Superior temporal gyrus (tissue), 1 donor: ENCODE results near the gene SYPL1.

Experiments
- DNase-seq: peaks from one replicate; pipeline ENCODE4 v3.0.0-alpha.2; 2016; ENCODE audit errors: extremely low spot score

The SYPL1 gene

DNA sequence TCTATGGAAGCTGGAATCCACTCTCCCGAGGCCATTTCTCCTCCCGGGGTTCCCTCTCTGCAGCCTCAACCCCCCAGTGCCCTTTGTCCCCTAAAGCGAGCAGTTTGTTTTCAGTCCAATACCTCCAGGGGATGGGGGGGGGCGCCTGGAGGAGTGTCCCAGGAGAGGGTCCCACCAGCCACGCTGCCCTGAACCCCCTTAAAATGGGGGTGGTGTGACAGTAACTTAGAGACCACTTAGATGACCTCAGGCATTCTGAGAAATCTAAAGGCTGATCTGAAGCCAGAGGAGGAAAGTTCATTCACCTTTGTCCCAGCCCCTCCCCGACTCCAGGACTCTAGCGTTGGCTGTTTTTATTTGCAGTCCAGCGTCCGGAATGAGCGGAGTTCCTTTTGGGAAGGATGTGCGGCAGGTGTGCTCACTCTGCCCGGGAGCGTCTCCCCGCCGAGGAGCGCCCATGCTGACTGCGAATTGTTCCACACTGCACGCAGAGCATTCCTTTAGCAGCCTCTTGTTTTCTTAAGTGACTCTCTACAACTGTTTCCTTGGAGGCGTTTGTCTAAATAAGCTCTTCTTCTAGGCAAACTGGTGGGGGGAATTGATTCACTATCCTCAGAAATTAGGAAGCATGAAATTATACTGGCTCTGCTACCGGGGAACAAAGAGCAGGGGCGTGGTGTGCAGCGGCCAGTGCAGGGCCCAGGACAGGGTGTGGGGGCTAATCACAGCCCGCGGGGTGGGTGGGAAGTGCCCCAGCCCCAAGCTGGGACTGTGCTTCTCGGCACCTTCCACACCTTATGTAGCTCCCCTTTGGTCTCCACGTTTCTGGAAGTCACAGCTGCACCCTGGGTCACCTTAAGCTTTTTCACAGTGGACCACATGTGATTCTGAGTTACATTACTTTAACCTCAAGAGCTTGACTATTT, 46.3 kb downstream of the SYPL1 start:
- DNase-seq: no peak

- peak; percentile 81 for DNase-seq
Observed at GRCh38 chr7:106064771-106065574, 47.1 kb downstream of the SYPL1 start.

GRCh38 chr7:106064316-106064715, 47.8 kb downstream of the SYPL1 start:
- DNase-seq: no peak

DNA sequence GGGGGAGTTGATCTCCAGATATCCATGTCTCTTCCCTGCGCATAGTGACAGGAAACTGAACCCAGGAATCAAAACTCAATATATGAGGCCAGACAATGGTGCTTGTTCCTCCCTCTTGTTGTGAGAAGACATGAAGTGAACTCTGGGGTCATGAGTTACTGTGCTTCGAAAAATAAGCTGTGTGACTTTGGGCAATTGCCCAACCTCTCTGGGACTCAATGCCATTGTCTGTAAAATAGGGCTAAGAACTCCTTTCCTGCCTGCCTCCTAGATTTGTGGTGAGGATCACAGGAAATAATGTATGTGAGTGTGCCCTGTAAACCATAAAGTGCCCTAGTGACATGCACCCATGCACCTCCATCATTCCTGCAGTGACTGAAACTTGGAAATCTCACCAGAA, 48.4 kb downstream of the SYPL1 start:
- DNase-seq: no peak

DNA sequence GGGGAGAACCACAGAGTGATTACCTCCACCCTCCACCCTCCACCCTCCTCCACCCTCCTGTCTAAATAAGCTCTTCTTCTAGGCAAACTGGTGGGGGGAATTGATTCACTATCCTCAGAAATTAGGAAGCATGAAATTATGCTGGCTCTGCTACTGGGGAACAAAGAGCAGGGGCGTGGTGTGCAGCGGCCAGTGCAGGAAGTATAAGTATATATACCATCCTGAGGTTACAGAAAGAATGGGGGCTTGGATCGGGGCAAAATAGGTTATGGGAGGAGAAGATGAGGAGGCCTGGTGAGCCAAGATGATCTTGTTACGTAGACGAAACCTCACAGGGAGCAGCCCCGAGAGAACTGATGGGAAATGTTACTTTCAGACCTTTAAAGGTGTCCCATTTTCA, 49.1 kb downstream of the SYPL1 start:
- DNase-seq: no peak

DNA sequence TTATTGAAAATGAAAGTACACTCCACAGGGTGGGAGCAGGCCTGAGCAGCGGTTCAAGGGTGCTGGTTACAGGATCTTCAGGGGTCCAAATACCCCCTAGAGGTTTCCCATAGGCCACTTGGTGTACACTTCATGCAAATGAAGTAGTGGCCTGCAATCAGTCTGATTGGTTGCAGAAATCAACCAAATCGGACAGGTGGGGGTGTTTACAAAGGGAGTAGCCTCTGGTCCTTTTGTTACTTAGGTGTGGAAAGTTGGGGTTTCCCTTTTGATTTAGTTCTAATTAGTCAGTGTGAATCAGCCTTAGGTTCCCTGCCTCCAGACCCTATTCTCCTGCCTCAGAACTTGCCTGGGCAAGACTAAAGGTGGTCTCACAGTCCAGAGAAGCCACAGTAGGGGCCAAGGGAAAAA, 49.6 kb downstream of the SYPL1 start:
- no peak for DNase-seq

- DNase-seq: no peak
Observed at GRCh38 chr7:106062006-106062405, 50.1 kb downstream of the SYPL1 start.

- DNase-seq: no peak
Observed at GRCh38 chr7:106061301-106061979, 50.7 kb downstream of the SYPL1 start.

- DNase-seq: no peak
Observed at GRCh38 chr7:106060394-106060920, 51.7 kb downstream of the SYPL1 start.

DNA sequence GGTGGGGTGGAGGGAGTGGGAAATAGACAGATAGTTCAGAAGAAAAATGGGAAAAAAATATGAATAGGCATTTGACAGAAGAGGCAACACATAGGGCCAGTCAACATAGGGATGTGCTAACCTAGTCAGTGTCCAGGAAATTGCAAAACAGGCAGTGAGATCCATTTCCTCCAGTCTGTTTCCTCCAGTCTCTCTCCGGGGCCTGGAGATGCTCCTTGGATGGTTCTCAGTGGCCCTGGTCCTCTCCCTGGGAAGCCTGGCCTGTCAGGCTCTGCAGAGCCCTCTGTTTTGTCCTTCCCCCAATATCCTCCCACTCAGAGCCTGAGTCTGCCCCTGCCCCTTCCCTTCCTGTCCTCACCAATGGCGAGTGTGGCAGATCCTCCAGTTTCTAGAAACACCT, 52.6 kb downstream of the SYPL1 start:
- DNase-seq: no peak

DNA sequence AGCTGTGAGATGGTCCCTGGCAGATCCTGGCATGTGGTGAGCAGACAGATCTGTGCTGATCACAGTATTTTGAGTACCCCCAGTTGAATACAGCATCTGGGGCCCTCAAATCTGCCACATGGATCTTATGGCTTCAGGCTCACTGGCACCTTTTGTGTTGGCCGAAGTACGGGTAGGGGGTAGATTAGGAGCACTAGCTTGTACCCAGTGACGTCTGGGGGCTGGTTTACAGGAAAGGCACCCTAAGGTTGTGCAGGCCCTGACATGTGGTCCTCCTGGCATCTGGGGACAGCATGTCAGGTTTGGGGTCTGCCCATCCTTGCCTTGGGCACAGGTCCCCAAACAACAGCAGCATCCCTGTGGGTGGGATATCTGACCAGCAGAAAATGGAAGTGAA, 53.2 kb downstream of the SYPL1 start:
- no peak for DNase-seq

DNA sequence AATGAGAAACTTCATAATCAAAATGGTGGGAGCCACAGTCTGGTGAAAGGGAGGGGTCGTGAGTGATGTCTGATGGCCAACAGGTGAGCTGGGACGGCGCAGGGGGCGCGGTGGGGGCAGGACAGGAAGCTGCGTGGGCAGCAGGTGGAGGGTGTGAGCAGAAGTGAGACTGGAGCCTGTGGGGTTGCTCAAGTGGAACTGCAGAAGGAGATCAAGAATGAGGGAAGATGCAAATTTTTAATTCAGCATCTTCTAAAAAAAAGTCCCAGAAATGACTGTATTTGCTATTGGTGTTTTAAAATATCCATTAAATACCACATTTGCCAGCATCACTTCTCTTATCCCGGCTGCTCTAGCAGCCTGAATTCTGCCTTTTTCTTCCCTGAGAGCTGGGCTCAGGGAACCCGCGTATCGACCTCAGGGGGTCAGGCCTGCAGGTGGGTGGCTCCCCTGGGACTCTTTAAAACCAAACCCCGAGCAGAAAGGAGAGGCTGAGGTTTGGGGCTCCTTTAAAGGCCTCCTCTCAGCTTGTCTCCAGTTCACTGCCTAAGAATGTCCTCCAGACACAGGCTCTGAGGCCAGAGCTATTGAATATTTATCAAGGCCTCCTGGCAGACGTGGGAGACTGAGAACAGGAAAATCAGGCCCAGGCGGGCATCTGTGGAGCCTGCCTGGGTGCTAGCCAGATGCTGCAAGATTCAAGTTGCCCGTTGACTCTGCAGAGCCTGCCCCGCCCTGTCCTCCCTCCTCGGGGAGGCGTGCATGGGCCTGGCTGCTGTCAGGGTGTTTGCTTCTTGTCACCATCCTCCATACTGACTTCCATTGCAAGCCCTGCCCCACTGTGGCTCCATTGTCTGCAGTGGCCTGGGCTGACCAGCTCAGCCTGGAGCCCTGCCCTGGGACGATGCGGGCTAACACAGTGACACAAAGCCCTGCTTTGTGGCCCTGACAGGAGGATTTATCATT, 53.9 kb downstream of the SYPL1 start:
- peak; percentile 94 for DNase-seq

DNA sequence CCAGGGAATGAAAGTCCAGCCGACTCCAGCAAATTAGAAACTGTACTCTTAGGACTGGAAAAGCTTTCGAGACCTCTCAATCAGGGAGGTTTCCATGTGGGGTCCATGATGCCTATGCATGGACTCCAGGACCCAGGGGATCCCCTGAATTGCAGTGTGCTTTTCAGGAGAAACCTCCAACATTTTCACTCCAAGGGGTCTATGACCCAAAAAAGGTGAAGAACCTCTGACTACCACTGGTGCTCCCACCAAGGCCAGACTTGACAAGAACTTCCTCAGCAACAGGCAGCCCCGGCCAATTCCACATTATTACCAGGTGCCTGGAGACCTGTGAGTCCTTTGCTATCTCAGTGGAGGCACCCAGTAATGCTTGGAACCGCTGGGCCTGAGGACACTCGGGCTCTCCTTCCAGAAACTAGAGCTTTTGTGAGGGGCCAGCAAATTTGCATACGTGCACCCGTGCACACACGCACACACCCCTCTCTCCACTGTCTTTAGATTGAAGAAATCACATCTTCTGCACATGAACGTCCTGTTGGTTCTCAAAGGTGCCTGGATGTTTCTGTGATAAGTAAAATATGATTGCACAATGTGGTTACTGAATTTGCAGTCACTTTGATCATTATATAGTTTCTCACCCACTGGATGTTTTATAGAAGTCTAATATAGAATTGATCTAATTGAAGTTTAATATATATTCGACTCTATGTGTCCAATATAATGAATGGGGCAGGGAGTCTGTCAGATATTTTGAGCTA, 54.7 kb downstream of the SYPL1 start:
- DNase-seq: no peak

DNA sequence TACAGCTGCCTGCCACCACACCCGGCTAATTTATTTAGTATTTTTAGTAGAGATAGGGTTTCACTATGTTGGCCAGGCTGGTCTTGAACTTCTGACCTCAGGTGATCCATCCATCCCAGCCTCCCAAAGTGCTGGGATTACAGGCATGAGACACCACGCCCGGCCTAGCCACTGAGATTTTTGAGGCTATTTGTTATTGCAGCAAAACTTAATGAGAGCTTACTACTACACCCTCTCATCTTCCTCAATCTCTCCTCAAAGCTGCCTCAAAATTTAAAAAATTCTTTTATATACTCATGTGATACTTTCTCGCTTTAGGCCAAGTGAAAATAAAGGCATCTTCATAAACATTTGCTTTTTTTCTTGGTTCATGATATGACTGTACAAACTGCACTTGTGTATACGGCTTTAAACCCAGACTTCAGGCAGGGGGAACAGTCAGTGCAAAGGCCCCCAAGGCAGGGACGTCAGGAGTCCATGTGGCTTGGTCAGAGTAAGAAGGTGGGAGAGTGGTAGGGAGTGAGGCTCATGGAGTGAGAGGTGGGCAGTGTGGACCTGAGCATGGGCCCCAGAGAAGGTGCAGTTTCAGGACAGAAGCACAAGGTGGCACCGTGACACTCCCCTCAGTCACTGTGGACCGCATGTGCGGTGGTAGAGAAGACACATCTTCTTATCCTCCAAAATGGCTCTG, 55.5 kb downstream of the SYPL1 start:
- peak; percentile 92 for DNase-seq

DNA sequence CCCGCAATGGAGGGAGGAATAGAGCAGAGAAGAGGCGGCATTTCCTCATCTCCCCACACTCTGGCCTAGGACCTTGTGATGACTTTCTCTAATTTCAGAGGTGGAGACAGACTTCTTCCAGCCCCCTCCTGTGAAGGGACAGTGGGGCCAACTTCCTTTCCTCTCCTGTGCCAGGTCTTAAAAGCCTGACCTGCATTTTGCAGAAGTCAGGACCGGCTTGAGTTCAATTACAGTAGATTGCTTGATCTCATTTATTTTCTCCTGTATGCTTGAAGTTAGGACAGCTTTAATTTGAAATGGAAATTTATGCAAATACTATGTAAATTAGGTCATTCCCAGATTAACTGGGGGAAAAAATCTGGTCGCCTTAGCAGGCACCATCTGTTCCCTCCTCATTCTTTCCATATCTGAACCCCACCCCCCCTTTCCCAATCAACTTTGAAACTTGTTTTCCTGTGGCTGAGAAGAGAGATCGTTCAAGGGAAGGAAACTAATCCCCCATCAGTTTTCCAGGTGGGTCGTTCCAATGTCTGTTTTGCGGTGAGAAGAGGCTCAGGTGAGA, 57.1 kb downstream of the SYPL1 start:
- no peak for DNase-seq

GRCh38 chr7:106054156-106054910, 57.8 kb downstream of the SYPL1 start:
- DNase-seq: no peak

DNA sequence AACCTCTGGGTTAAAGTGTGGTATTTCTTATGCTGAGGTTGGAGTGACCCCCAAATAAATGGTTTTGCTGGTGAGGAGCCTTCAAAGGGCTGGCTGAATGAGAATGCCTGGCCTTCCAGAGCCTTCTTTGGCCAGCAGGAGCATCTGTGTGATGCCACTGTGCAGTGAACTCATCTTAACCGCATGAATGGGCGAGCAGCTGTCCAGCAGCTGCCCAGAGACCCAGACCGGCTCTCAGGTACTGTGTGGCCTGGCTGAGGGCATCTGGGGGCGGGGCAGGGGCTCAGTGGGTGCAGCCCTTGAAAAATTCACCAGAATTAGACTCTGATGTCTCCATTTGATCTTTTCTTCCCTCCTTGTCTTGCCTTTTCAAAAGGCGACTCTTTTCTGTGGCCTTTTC, 59.0 kb downstream of the SYPL1 start:
- no peak for DNase-seq

GRCh38 chr7:106052681-106053080, 59.4 kb downstream of the SYPL1 start:
- no peak for DNase-seq
